Hepatocyte (in vitro differentiated cells): ENCODE measurements around the gene PRM2.

Source experiments
- EZH2 ChIP-seq: fragments of 200-600 bp; sonication (generic); IDR thresholded peaks from 2 replicates; pipeline ENCODE4 v1.6.1; 2016; ENCODE audit warnings: antibody characterized with exemption, mild to moderate bottlenecking, borderline replicate concordance
- EZH2phosphoT487 ChIP-seq: fragments of 200-600 bp; sonication (generic); IDR thresholded peaks from one replicate; pipeline ENCODE4 v1.6.1; 2018; ENCODE audit warnings: antibody characterized with exemption, mild to moderate bottlenecking, low read depth, moderate library complexity; ENCODE audit not compliant: unreplicated experiment, severe bottlenecking
- TF ChIP-seq, protein P1 (sequence below): fragments of 200-600 bp; sonication (generic); IDR thresholded peaks from 2 replicates; pipeline ENCODE4 v1.5.1; 2016; ENCODE audit warnings: antibody characterized with exemption, mild to moderate bottlenecking; ENCODE audit not compliant: poor library complexity

DNA sequence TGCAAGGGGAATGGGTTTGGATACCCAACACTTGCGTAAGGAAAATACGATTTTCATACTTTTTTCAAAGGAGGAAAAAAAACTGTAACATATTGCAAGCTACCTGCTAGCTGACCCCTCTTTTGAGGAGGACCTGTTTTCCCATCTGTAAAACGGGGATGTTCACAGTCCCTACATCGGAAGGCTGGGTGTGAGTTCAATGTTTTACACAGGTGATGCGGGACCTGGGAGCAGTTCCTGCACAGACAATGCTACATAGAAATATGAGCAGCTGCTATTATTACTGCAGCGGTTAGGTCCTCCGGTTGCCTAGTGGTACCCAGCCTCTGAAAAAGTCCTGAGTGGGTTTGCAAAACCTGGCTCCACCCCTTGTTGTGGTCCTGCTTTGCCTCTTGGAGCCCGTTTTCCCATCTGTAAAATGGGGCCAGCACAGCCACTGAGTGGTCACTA, 23.8 kb downstream of the PRM2 start:
- TF ChIP-seq, protein P1, sequence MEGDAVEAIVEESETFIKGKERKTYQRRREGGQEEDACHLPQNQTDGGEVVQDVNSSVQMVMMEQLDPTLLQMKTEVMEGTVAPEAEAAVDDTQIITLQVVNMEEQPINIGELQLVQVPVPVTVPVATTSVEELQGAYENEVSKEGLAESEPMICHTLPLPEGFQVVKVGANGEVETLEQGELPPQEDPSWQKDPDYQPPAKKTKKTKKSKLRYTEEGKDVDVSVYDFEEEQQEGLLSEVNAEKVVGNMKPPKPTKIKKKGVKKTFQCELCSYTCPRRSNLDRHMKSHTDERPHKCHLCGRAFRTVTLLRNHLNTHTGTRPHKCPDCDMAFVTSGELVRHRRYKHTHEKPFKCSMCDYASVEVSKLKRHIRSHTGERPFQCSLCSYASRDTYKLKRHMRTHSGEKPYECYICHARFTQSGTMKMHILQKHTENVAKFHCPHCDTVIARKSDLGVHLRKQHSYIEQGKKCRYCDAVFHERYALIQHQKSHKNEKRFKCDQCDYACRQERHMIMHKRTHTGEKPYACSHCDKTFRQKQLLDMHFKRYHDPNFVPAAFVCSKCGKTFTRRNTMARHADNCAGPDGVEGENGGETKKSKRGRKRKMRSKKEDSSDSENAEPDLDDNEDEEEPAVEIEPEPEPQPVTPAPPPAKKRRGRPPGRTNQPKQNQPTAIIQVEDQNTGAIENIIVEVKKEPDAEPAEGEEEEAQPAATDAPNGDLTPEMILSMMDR = no peak
- no peak for TF ChIP-seq EZH2
- no peak for TF ChIP-seq EZH2phosphoT487
